CD1c-positive myeloid dendritic cell (primary cell): Measurements from ENCODE around the gene THOC6.
"Not testable (repeated sequence)": the region's sequence is repeated elsewhere in the genome, so short reads cannot be mapped to it uniquely, and the experiment has no call there.

Experiments
- DNase-seq: peaks from one replicate; pipeline ENCODE4 v3.0.0-alpha.2; 2016; ENCODE audit errors: extremely low spot score

THOC6 gene

GRCh38 chr16:3072148-3072547 lies 48.3 kb downstream of the THOC6 start:
- not testable (repeated sequence) for DNase-seq

DNA sequence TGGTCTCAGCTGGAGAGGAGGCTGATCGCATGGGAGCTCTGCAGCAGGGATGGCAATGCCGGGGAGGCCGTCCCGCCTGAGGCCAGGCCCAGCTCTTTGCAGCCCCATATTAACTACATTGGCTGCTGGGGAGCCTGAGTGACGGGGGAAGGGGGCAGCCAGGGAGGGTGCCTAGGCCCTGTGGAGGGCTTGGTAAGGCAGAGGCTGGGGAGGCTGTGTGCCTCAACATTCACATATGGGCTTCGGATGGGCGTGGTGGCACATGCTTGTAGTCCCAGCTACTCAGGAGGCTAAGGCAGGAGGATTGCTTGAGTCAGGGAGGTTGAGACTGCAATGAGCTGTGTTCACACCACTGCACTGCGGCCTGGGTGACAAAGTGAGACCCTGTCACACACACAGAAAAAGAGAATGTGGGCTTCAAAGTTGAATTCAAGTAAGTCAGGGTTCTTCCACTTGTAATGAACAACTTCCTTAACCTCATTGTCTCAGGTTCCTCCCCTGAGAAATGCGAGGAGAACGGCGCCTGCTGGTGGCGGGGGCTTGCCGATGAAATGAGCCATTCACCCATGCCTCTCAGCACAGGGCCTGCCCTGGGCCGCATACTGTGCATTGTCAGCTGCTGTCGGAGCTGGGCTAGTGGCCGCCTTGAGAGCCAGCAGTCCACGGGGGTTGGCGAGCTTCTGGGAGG lies 48.9 kb downstream of the THOC6 start:
- DNase-seq: not testable (repeated sequence)

- DNase-seq: no peak
Measured at GRCh38 chr16:3073448-3073847, 49.6 kb downstream of the THOC6 start.

DNA sequence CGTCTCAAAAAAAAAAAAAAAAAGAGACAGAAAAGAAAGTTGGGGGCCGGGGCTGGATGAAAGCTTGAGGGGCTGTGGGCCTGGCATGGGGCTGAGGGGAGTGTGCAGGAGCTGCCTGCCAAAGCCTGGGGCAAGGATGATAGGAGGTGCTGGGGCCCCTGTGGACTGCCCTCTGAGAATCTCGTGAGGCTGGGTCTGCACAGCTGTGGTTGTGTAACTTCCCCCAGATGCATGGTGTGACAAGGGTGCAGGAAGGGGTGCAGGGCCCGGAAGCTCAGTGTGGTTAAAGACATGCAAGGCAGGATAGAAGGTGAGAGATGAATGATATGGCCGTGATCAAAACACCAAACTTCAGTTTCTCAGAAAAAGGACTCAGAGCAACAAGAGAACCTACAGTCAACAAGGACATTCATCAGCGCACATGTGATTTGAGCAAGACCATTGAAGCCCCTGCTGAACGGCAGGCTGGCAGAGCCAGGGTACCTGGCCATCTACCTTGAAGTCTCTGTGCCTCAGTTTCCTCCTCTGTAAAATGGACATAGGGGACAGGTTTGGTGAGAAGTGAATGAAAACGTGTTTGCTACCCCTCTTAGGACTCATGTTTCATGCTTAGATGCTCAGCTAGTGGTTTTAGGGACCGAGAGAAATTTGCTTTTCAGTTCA lies 51.2 kb downstream of the THOC6 start:
- DNase-seq: peak; percentile 51

- DNase-seq: no peak
Measured at GRCh38 chr16:3075523-3075915, 51.7 kb downstream of the THOC6 start.

DNA sequence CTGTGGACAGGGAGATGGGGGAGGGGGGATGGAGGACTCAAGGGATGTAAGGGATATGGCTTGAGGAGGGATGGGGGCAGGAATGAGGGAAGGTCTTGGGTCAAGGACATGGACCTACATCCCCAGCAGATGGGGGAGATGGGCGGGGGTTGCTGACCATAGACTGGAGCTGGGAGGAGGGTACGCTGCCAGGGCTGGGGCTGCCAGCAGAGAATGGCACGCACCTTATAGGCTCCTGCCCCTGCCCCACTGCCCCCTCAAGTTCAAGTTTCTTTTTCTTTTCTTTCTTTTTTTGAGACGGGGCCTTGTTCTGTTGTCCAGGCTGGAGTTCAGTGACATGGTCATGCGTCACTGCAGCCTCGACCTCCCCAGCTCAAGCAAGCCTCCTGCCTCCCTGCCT lies 52.1 kb downstream of the THOC6 start:
- DNase-seq: not testable (repeated sequence)

GRCh38 chr16:3076577-3076976 lies 52.7 kb downstream of the THOC6 start:
- no peak for DNase-seq
